Mesodermal cell (in vitro differentiated cells): Measurements from ENCODE around the gene TRA2B. TPM values are rescaled to one million over a fixed set of nuclear protein-coding genes. Genes with fewer than 3 reads are reported as not detected.

Experiments
- H3K27ac ChIP-seq: 2 replicates; pipeline ENCODE4 v1.7.0; 2013; ENCODE audit warnings: mild to moderate bottlenecking, low read depth, low read length, moderate library complexity; ENCODE audit not compliant: severe bottlenecking
- H3K36me3 ChIP-seq: 2 replicates; pipeline ENCODE4 v1.7.1; 2013; ENCODE audit warnings: mild to moderate bottlenecking, low read length, moderate library complexity; ENCODE audit not compliant: control insufficient read depth, insufficient read depth
- H3K4me1 ChIP-seq: one replicate; pipeline ENCODE4 v1.7.1; 2013; ENCODE audit warnings: mild to moderate bottlenecking, low read length; ENCODE audit not compliant: insufficient read depth, control insufficient read depth, poor library complexity, severe bottlenecking
- H3K4me3 ChIP-seq: 2 replicates; pipeline ENCODE4 v1.7.0; 2013; ENCODE audit warnings: low read length, control low read depth, mild to moderate bottlenecking; ENCODE audit not compliant: insufficient read depth, poor library complexity, severe bottlenecking; ENCODE audit errors: extremely low read depth
- H3K9me3 ChIP-seq: 2 replicates; pipeline ENCODE4 v1.7.1; 2013; ENCODE audit warnings: mild to moderate bottlenecking, low read length, moderate library complexity; ENCODE audit not compliant: control insufficient read depth
- WGBS, 2 experiments: methylation state at CpG; one replicate each; pipeline ENCODE4 v1.1.5; 2013; ENCODE audit warnings: missing lambda C conversion rate in 2 of 2; ENCODE audit not compliant: insufficient coverage in 2 of 2; 5-methylcytosine and 5-hydroxymethylcytosine counted together
- polyA plus RNA-seq, 2 experiments: library from polyadenylated mRNA; stranded (reverse); fragments of 50-300 nt; gene quantifications; one replicate each; pipeline ENCODE4 v1.2.3, GENCODE V29; 2013

The TRA2B gene
- polyA plus RNA-seq (2013, experiment 1 of 2): 153 TPM
- polyA plus RNA-seq (2013, experiment 2 of 2): 151 TPM

GRCh38 chr3:185937689-185938374, at the start of gene TRA2B:
Gene TRA2B (minus strand): TSS chr3:185938014. CDS start chr3:185937860, 154 bp downstream.
- WGBS, 2 experiments: 0% methylated on average over 38 to 49 of the region's 55 CpGs
- H3K9me3 ChIP-seq: no peaks in the 10 kb centered on the region
- no peaks in the 10 kb centered on the region for H3K4me1 ChIP-seq
- peak within 1 kb of the TSS; percentile 95 for H3K4me3 ChIP-seq
- H3K36me3 ChIP-seq: no peaks in the 10 kb centered on the region
- peak within 1 kb of the TSS; percentile 99 for H3K27ac ChIP-seq

GRCh38 chr3:185986198-185986777, 48.5 kb upstream of the TRA2B start:
- H3K36me3 ChIP-seq: no peaks in the 10 kb centered on the region
- WGBS, 2 experiments: 93 to 95% methylated on average over 19 to 23 of the region's 23 CpGs
- H3K27ac ChIP-seq: no peak overlapping the region
- no peaks in the 10 kb centered on the region for H3K9me3 ChIP-seq
- H3K4me3 ChIP-seq: no peak overlapping the region
- H3K4me1 ChIP-seq: peaks cover 1% of the 10 kb centered on the region

GRCh38 chr3:185984203-185984602, 46.4 kb upstream of the TRA2B start:
- H3K4me3 ChIP-seq: no peak overlapping the region
- WGBS, 2 experiments: 72 to 83% methylated on average over 2 to 3 of the region's 3 CpGs

GRCh38 chr3:185983495-185984141, 45.8 kb upstream of the TRA2B start:
- Histone ChIP-seq H3K4me3 (no peak overlapping the region), H3K27ac (no peak overlapping the region), H3K36me3 (no peaks in the 10 kb centered on the region), H3K4me1 (peaks cover 19% of the 10 kb centered on the region), H3K9me3 (no peaks in the 10 kb centered on the region)
- WGBS, 2 experiments: 20 to 26% methylated on average over 17 to 23 of the region's 23 CpGs

More at GRCh38 chr3:185984203-185984602, 46.4 kb upstream of the TRA2B start:
- Histone ChIP-seq H3K4me1 (peaks cover 19% of the 10 kb centered on the region), H3K36me3 (no peaks in the 10 kb centered on the region), H3K27ac (no peak overlapping the region), H3K9me3 (no peaks in the 10 kb centered on the region)

- H3K36me3 ChIP-seq: no peaks in the 10 kb centered on the region
- peaks cover 19% of the 10 kb centered on the region for H3K4me1 ChIP-seq
- H3K4me3 ChIP-seq: no peak overlapping the region
- WGBS, 2 experiments: 57 to 83% methylated on average over 2 to 3 of the region's 3 CpGs
- H3K9me3 ChIP-seq: no peaks in the 10 kb centered on the region
- no peak overlapping the region for H3K27ac ChIP-seq
Observed at GRCh38 chr3:185982632-185983031, 44.8 kb upstream of the TRA2B start.

- no peaks in the 10 kb centered on the region for H3K9me3 ChIP-seq
- peaks cover 19% of the 10 kb centered on the region for H3K4me1 ChIP-seq
- H3K27ac ChIP-seq: no peak overlapping the region
- no peak overlapping the region for H3K4me3 ChIP-seq
- no peaks in the 10 kb centered on the region for H3K36me3 ChIP-seq
- WGBS, 2 experiments: 75 to 94% methylated on average over 3 of the region's 3 CpGs
Observed at GRCh38 chr3:185981621-185982020, 43.8 kb upstream of the TRA2B start.

- peaks cover 19% of the 10 kb centered on the region for H3K4me1 ChIP-seq
- H3K36me3 ChIP-seq: no peaks in the 10 kb centered on the region
- WGBS, 2 experiments: 82 to 83% methylated on average over 4 of the region's 8 CpGs
- H3K27ac ChIP-seq: peak overlapping the region; percentile 2
- H3K4me3 ChIP-seq: no peak overlapping the region
- H3K9me3 ChIP-seq: no peaks in the 10 kb centered on the region
Observed at GRCh38 chr3:185979721-185980121, 41.9 kb upstream of the TRA2B start.

- no peak overlapping the region for H3K4me3 ChIP-seq
- H3K27ac ChIP-seq: no peak overlapping the region
- WGBS, 2 experiments: 84 to 90% methylated on average over 5 of the region's 5 CpGs
- peaks cover 19% of the 10 kb centered on the region for H3K4me1 ChIP-seq
- no peaks in the 10 kb centered on the region for H3K36me3 ChIP-seq
- H3K9me3 ChIP-seq: no peaks in the 10 kb centered on the region
Observed at GRCh38 chr3:185978516-185978915, 40.7 kb upstream of the TRA2B start.

GRCh38 chr3:185977679-185978040, 39.8 kb upstream of the TRA2B start:
- H3K27ac ChIP-seq: no peak overlapping the region
- WGBS, 2 experiments: no CpG with 5 or more reads among the region's 3 CpGs
- no peaks in the 10 kb centered on the region for H3K36me3 ChIP-seq
- H3K4me3 ChIP-seq: no peak overlapping the region
- no peaks in the 10 kb centered on the region for H3K9me3 ChIP-seq
- peaks cover 19% of the 10 kb centered on the region for H3K4me1 ChIP-seq

GRCh38 chr3:185976977-185977678, 39.3 kb upstream of the TRA2B start:
- H3K4me3 ChIP-seq: no peak overlapping the region
- 38 to 67% methylated on average over 3 to 5 of the region's 6 CpGs for whole genome bisulfite sequencing, 2 experiments
- H3K36me3 ChIP-seq: no peaks in the 10 kb centered on the region
- no peak overlapping the region for H3K27ac ChIP-seq
- peaks cover 19% of the 10 kb centered on the region for H3K4me1 ChIP-seq
- H3K9me3 ChIP-seq: no peaks in the 10 kb centered on the region
